ENCODE results near the gene CADM1. TPM values are rescaled to one million over a fixed set of nuclear protein-coding genes. Genes with fewer than 3 reads are reported as not detected.

CADM1 gene
- total and polyA plus RNA-seq, 2 donors: 7.6 to 26.3 TPM

- DNase-seq (ENCODE audit: low read depth in 6 of 9, low spot score in 9 of 9): no peak
- H3K36me3 ChIP-seq (ENCODE audit: control insufficient read depth in 2 of 2, insufficient read depth in 2 of 2, low read length in 1 of 2): no peaks in the 10 kb centered on the region
- H3K4me1 ChIP-seq (ENCODE audit: control insufficient read depth in 2 of 2, insufficient read depth in 2 of 2, low read length in 2 of 2): no peaks in the 10 kb centered on the region
Measured at GRCh38 chr11:115541518-115541917, 37.3 kb upstream of the CADM1 start.

GRCh38 chr11:115539844-115540243, 35.6 kb upstream of the CADM1 start:
- no peak for DNase-seq (ENCODE audit: low read depth in 6 of 9, low spot score in 9 of 9)
- Histone ChIP-seq H3K4me3 (ENCODE audit: low read length in 2 of 2) (no peak overlapping the region), H3K9me3 (ENCODE audit: control insufficient read depth in 2 of 2, insufficient read depth in 1 of 2, low read length in 1 of 2) (no peaks in the 10 kb centered on the region), H3K4me1 (ENCODE audit: control insufficient read depth in 2 of 2, insufficient read depth in 2 of 2, low read length in 2 of 2) (no peaks in the 10 kb centered on the region), H3K27ac (ENCODE audit: low read depth in 1 of 2, low read length in 1 of 2) (no peak overlapping the region), H3K27me3 (ENCODE audit: control insufficient read depth in 2 of 2, insufficient read depth in 1 of 2, low read length in 1 of 2) (no peaks in the 10 kb centered on the region), H3K36me3 (ENCODE audit: control insufficient read depth in 2 of 2, insufficient read depth in 2 of 2, low read length in 1 of 2) (no peaks in the 10 kb centered on the region)
- 96% methylated on average over 1 of the region's 1 CpG for WGBS

More at GRCh38 chr11:115541518-115541917, 37.3 kb upstream of the CADM1 start:
- no peaks in the 10 kb centered on the region for H3K27me3 ChIP-seq (ENCODE audit: control insufficient read depth in 2 of 2, insufficient read depth in 1 of 2, low read length in 1 of 2)
- no peak overlapping the region for H3K4me3 ChIP-seq (ENCODE audit: low read length in 2 of 2)
- WGBS: 92% methylated on average over 8 of the region's 8 CpGs
- no peaks in the 10 kb centered on the region for H3K9me3 ChIP-seq (ENCODE audit: control insufficient read depth in 2 of 2, insufficient read depth in 1 of 2, low read length in 1 of 2)
- no peak overlapping the region for H3K27ac ChIP-seq (ENCODE audit: low read depth in 1 of 2, low read length in 1 of 2)

GRCh38 chr11:115535781-115536180, 31.6 kb upstream of the CADM1 start:
- H3K36me3 ChIP-seq (ENCODE audit: control insufficient read depth in 2 of 2, insufficient read depth in 2 of 2, low read length in 1 of 2): no peaks in the 10 kb centered on the region
- no peak overlapping the region for H3K27ac ChIP-seq (ENCODE audit: low read depth in 1 of 2, low read length in 1 of 2)
- no peaks in the 10 kb centered on the region for H3K27me3 ChIP-seq (ENCODE audit: control insufficient read depth in 2 of 2, insufficient read depth in 1 of 2, low read length in 1 of 2)
- DNase-seq (ENCODE audit: low read depth in 6 of 9, low spot score in 9 of 9): no peak
- H3K9me3 ChIP-seq (ENCODE audit: control insufficient read depth in 2 of 2, insufficient read depth in 1 of 2, low read length in 1 of 2): no peaks in the 10 kb centered on the region
- H3K4me1 ChIP-seq (ENCODE audit: control insufficient read depth in 2 of 2, insufficient read depth in 2 of 2, low read length in 2 of 2): no peaks in the 10 kb centered on the region
- no peak overlapping the region for H3K4me3 ChIP-seq (ENCODE audit: low read length in 2 of 2)

- H3K27ac ChIP-seq (ENCODE audit: low read depth in 1 of 2, low read length in 1 of 2): no peak overlapping the region
- WGBS: 37% methylated on average over 4 of the region's 4 CpGs
- H3K4me3 ChIP-seq (ENCODE audit: low read length in 2 of 2): no peak overlapping the region
- no peaks in the 10 kb centered on the region for H3K9me3 ChIP-seq (ENCODE audit: control insufficient read depth in 2 of 2, insufficient read depth in 1 of 2, low read length in 1 of 2)
- no peak for DNase-seq (ENCODE audit: low read depth in 6 of 9, low spot score in 9 of 9)
- H3K27me3 ChIP-seq (ENCODE audit: control insufficient read depth in 2 of 2, insufficient read depth in 1 of 2, low read length in 1 of 2): peaks cover 0 to 2% of the 10 kb centered on the region in 2 donors
- no peaks in the 10 kb centered on the region for H3K4me1 ChIP-seq (ENCODE audit: control insufficient read depth in 2 of 2, insufficient read depth in 2 of 2, low read length in 2 of 2)
- no peaks in the 10 kb centered on the region for H3K36me3 ChIP-seq (ENCODE audit: control insufficient read depth in 2 of 2, insufficient read depth in 2 of 2, low read length in 1 of 2)
Measured at GRCh38 chr11:115530752-115531151, 26.5 kb upstream of the CADM1 start.

- DNase-seq (ENCODE audit: low read depth in 6 of 9, low spot score in 9 of 9): no peak
- no peaks in the 10 kb centered on the region for H3K9me3 ChIP-seq (ENCODE audit: control insufficient read depth in 2 of 2, insufficient read depth in 1 of 2, low read length in 1 of 2)
- no peak overlapping the region for H3K27ac ChIP-seq (ENCODE audit: low read depth in 1 of 2, low read length in 1 of 2)
- 82% methylated on average over 6 of the region's 6 CpGs for WGBS
- H3K27me3 ChIP-seq (ENCODE audit: control insufficient read depth in 2 of 2, insufficient read depth in 1 of 2, low read length in 1 of 2): peaks cover 0 to 2% of the 10 kb centered on the region in 2 donors
- H3K4me1 ChIP-seq (ENCODE audit: control insufficient read depth in 2 of 2, insufficient read depth in 2 of 2, low read length in 2 of 2): no peaks in the 10 kb centered on the region
- no peaks in the 10 kb centered on the region for H3K36me3 ChIP-seq (ENCODE audit: control insufficient read depth in 2 of 2, insufficient read depth in 2 of 2, low read length in 1 of 2)
- no peak overlapping the region for H3K4me3 ChIP-seq (ENCODE audit: low read length in 2 of 2)
Measured at GRCh38 chr11:115528225-115528624, 24.0 kb upstream of the CADM1 start.

- H3K27me3 ChIP-seq (ENCODE audit: control insufficient read depth in 2 of 2, insufficient read depth in 1 of 2, low read length in 1 of 2): peaks cover 0 to 2% of the 10 kb centered on the region in 2 donors
- 97% methylated on average over 2 of the region's 2 CpGs for WGBS
- no peak overlapping the region for H3K27ac ChIP-seq (ENCODE audit: low read depth in 1 of 2, low read length in 1 of 2)
- no peak for DNase-seq (ENCODE audit: low read depth in 6 of 9, low spot score in 9 of 9)
- no peaks in the 10 kb centered on the region for H3K9me3 ChIP-seq (ENCODE audit: control insufficient read depth in 2 of 2, insufficient read depth in 1 of 2, low read length in 1 of 2)
- H3K36me3 ChIP-seq (ENCODE audit: control insufficient read depth in 2 of 2, insufficient read depth in 2 of 2, low read length in 1 of 2): no peaks in the 10 kb centered on the region
- H3K4me3 ChIP-seq (ENCODE audit: low read length in 2 of 2): no peak overlapping the region
- no peaks in the 10 kb centered on the region for H3K4me1 ChIP-seq (ENCODE audit: control insufficient read depth in 2 of 2, insufficient read depth in 2 of 2, low read length in 2 of 2)
Measured at GRCh38 chr11:115527534-115528125, 23.4 kb upstream of the CADM1 start.

- Histone ChIP-seq H3K9me3 (ENCODE audit: control insufficient read depth in 2 of 2, insufficient read depth in 1 of 2, low read length in 1 of 2) (no peaks in the 10 kb centered on the region), H3K4me3 (ENCODE audit: low read length in 2 of 2) (no peak overlapping the region), H3K27ac (ENCODE audit: low read depth in 1 of 2, low read length in 1 of 2) (no peak overlapping the region), H3K27me3 (ENCODE audit: control insufficient read depth in 2 of 2, insufficient read depth in 1 of 2, low read length in 1 of 2) (peaks cover 0 to 2% of the 10 kb centered on the region in 2 donors), H3K4me1 (ENCODE audit: control insufficient read depth in 2 of 2, insufficient read depth in 2 of 2, low read length in 2 of 2) (no peaks in the 10 kb centered on the region), H3K36me3 (ENCODE audit: control insufficient read depth in 2 of 2, insufficient read depth in 2 of 2, low read length in 1 of 2) (no peaks in the 10 kb centered on the region)
- WGBS: 85% methylated on average over 9 of the region's 9 CpGs
- no peak for DNase-seq (ENCODE audit: low read depth in 6 of 9, low spot score in 9 of 9)
Measured at GRCh38 chr11:115525531-115526006, 21.4 kb upstream of the CADM1 start.

GRCh38 chr11:115524572-115524971, 20.4 kb upstream of the CADM1 start:
- 1% methylated on average over 1 of the region's 1 CpG for WGBS
- no peak overlapping the region for H3K4me3 ChIP-seq (ENCODE audit: low read length in 2 of 2)
- no peaks in the 10 kb centered on the region for H3K4me1 ChIP-seq (ENCODE audit: control insufficient read depth in 2 of 2, insufficient read depth in 2 of 2, low read length in 2 of 2)
- no peak for DNase-seq (ENCODE audit: low read depth in 6 of 9, low spot score in 9 of 9)
- H3K27me3 ChIP-seq (ENCODE audit: control insufficient read depth in 2 of 2, insufficient read depth in 1 of 2, low read length in 1 of 2): peaks cover 0 to 2% of the 10 kb centered on the region in 2 donors
- no peaks in the 10 kb centered on the region for H3K36me3 ChIP-seq (ENCODE audit: control insufficient read depth in 2 of 2, insufficient read depth in 2 of 2, low read length in 1 of 2)
- H3K27ac ChIP-seq (ENCODE audit: low read depth in 1 of 2, low read length in 1 of 2): no peak overlapping the region
- no peaks in the 10 kb centered on the region for H3K9me3 ChIP-seq (ENCODE audit: control insufficient read depth in 2 of 2, insufficient read depth in 1 of 2, low read length in 1 of 2)

GRCh38 chr11:115523727-115524399, 19.6 kb upstream of the CADM1 start:
- DNase-seq (ENCODE audit: low read depth in 6 of 9, low spot score in 9 of 9): no peak
- WGBS: 94% methylated on average over 2 of the region's 2 CpGs
- no peaks in the 10 kb centered on the region for H3K36me3 ChIP-seq (ENCODE audit: control insufficient read depth in 2 of 2, insufficient read depth in 2 of 2, low read length in 1 of 2)
- H3K27me3 ChIP-seq (ENCODE audit: control insufficient read depth in 2 of 2, insufficient read depth in 1 of 2, low read length in 1 of 2): peaks cover 0 to 2% of the 10 kb centered on the region in 2 donors
- no peaks in the 10 kb centered on the region for H3K9me3 ChIP-seq (ENCODE audit: control insufficient read depth in 2 of 2, insufficient read depth in 1 of 2, low read length in 1 of 2)
- H3K4me3 ChIP-seq (ENCODE audit: low read length in 2 of 2): no peak overlapping the region
- H3K4me1 ChIP-seq (ENCODE audit: control insufficient read depth in 2 of 2, insufficient read depth in 2 of 2, low read length in 2 of 2): no peaks in the 10 kb centered on the region
- H3K27ac ChIP-seq (ENCODE audit: low read depth in 1 of 2, low read length in 1 of 2): no peak overlapping the region
